Measurements from ENCODE around the gene ALAS1. TPM values are rescaled to one million over a fixed set of nuclear protein-coding genes. Genes with fewer than 3 reads are reported as not detected.

Gene ALAS1
- total RNA-seq, 1 experiment from 2014 or later = 71.2 TPM

- peak; percentile 73 to 83 for DNase-seq
- Histone ChIP-seq H3K36me3 (ENCODE audit: low read depth) (no peaks in the 10 kb centered on the region), H3K79me2 (ENCODE audit: low read depth) (peaks cover 53% of the 10 kb centered on the region), H3F3A (ENCODE audit: insufficient read depth, low read depth) (peaks cover 37% of the 10 kb centered on the region), H3K9me2 (ENCODE audit: insufficient read depth) (no peaks in the 10 kb centered on the region), H3K9me3 (ENCODE audit: insufficient read depth, low read depth) (no peaks in the 10 kb centered on the region), H4K20me1 (ENCODE audit: insufficient read depth) (peaks cover 4% of the 10 kb centered on the region; the same call in 1 of the 2 replicates), H3K4me3 (peak overlapping the region; percentile 93; the same call in 1 of the 2 replicates), H3K4me2 (peak overlapping the region; percentile 85), H3K4me1 (replicated peaks; ENCODE audit: insufficient read depth) (peaks cover 45% of the 10 kb centered on the region), H2AFZ (no peak overlapping the region), H3K27ac (peak overlapping the region; percentile 89), H3K27me3 (ENCODE audit: insufficient read depth, low read depth) (no peaks in the 10 kb centered on the region)
- CTCF ChIA-PET = interaction anchor here (0.6 to 2.0 kb wide), 7 partner anchors 10 to 83 kb away, joined by 3 to 19 read pairs (median 5); partner anchors contain the start of gene POC1A
- BruUV-seq (replicated peaks) = no TSS peak
- POLR2A ChIA-PET (ENCODE audit: unreplicated experiment) = interaction anchor here (0.5 to 0.7 kb wide), 5 partner anchors 18 to 177 kb away, joined by 3 read pairs; partner anchors contain the start of genes POC1A and WDR82
- TF ChIP-seq, protein P1, sequence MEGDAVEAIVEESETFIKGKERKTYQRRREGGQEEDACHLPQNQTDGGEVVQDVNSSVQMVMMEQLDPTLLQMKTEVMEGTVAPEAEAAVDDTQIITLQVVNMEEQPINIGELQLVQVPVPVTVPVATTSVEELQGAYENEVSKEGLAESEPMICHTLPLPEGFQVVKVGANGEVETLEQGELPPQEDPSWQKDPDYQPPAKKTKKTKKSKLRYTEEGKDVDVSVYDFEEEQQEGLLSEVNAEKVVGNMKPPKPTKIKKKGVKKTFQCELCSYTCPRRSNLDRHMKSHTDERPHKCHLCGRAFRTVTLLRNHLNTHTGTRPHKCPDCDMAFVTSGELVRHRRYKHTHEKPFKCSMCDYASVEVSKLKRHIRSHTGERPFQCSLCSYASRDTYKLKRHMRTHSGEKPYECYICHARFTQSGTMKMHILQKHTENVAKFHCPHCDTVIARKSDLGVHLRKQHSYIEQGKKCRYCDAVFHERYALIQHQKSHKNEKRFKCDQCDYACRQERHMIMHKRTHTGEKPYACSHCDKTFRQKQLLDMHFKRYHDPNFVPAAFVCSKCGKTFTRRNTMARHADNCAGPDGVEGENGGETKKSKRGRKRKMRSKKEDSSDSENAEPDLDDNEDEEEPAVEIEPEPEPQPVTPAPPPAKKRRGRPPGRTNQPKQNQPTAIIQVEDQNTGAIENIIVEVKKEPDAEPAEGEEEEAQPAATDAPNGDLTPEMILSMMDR (conservative IDR thresholded peaks at IDR 0.05) = no peak
- no peak for TF ChIP-seq EZH2 (IDR thresholded peaks at IDR 0.05; ENCODE audit: low read depth)
- intact Hi-C loops (cut with micrococcal nuclease; ENCODE audit: unreplicated experiment) = loop anchor here (1.0 to 5.0 kb wide), 3 partner anchors 20 to 295 kb away; partner anchors contain the start of genes PARP3, RRP9 and WDR82
Observed at GRCh38 chr3:52237006-52237656, 39.2 kb downstream of the ALAS1 start.

DNA sequence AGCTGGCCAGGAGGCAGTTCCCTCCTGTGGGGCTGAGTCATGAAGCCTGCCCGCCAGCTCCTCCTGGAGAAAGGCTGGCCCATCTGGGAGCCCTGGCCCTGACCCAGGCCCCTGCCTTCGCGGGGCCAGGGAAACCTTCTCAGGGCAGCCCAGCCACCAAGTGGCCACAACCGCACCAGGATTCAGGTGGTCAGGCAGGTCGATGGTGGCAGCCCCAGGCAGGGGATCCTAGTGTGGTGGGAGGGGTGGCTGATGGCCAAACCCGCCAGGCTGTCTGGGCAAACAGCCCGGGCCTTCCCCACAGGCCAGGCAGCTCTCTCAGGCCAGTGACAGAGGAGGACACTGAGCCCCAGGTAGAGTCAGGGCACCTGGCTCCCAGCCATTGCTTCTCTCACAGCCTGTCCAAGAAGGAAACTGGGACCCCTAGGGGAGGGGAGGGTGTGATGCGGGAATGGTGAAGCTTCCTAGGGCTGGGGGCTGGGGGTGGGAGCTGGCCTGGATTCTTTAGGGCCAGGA lies 39.8 kb downstream of the ALAS1 start:
- intact Hi-C loops (cut with micrococcal nuclease; ENCODE audit: unreplicated experiment) = loop anchor here (1.0 to 5.0 kb wide), 3 partner anchors 20 to 295 kb away; partner anchors contain the start of genes PARP3, RRP9 and WDR82
- peak; percentile 87 to 94 for DNase-seq
- no peak overlapping the region for H2AFZ ChIP-seq

More for the DNA sequence above, 39.8 kb downstream of the ALAS1 start:
- TF ChIP-seq, protein P1 (conservative IDR thresholded peaks at IDR 0.05) = no peak
- no peak for TF ChIP-seq EZH2 (IDR thresholded peaks at IDR 0.05; ENCODE audit: low read depth)
- Histone ChIP-seq H3K36me3 (ENCODE audit: low read depth) (no peaks in the 10 kb centered on the region), H3K9me3 (ENCODE audit: insufficient read depth, low read depth) (no peaks in the 10 kb centered on the region), H3K4me1 (replicated peaks; ENCODE audit: insufficient read depth) (peaks cover 45% of the 10 kb centered on the region), H3K4me3 (peak overlapping the region; percentile 93), H3K79me2 (ENCODE audit: low read depth) (peaks cover 53% of the 10 kb centered on the region), H3K27me3 (ENCODE audit: insufficient read depth, low read depth) (no peaks in the 10 kb centered on the region), H3K4me2 (peak overlapping the region; percentile 85), H3F3A (ENCODE audit: insufficient read depth, low read depth) (peaks cover 37% of the 10 kb centered on the region), H3K9me2 (ENCODE audit: insufficient read depth) (no peaks in the 10 kb centered on the region), H4K20me1 (ENCODE audit: insufficient read depth) (peaks cover 4% of the 10 kb centered on the region; the same call in 1 of the 2 replicates), H3K27ac (peak overlapping the region; percentile 89)
- POLR2A ChIA-PET (ENCODE audit: unreplicated experiment) = interaction anchor here (0.5 to 0.7 kb wide), 5 partner anchors 19 to 178 kb away, joined by 3 read pairs; partner anchors contain the start of genes POC1A and WDR82
- no TSS peak for BruUV-seq (replicated peaks)
- CTCF ChIA-PET = interaction anchor here (0.6 to 2.0 kb wide), 7 partner anchors 11 to 83 kb away, joined by 3 to 19 read pairs (median 5); partner anchors contain the start of gene POC1A

All from PC-9 (cell line).